Panc1 (cell line): ENCODE data around the gene C1QTNF12. TPM values are rescaled to one million over a fixed set of nuclear protein-coding genes. Genes with fewer than 3 reads are reported as not detected.
"Not testable (repeated sequence)": the region's sequence is repeated elsewhere in the genome, so short reads cannot be mapped to it uniquely, and the experiment has no call there.

Source experiments
- ATAC-seq: fragments of 200-7000 bp; cut with Tn5 transposase; 2 replicates; pipeline ENCODE4 v1.9.1; 2020; ENCODE audit warnings: mild to moderate bottlenecking, moderate library complexity
- BruUV-seq: library from RNA; stranded (reverse); fragments of 400-500 nt; replicated peaks from 2 replicates; lab custom pipeline; 2021; lab: Mats Ljungman, UMichigan
- CTCF ChIA-PET: fragments of 300-600 bp; sonication (Branson Sonifier 250); formaldehyde crosslinking; loops from one replicate; lab custom pipeline; 2022; ENCODE audit warnings: antibody characterized with exemption; lab: Charles Lee
- POLR2A ChIA-PET: fragments of 300-600 bp; sonication (Branson Sonifier 250); formaldehyde crosslinking; loops from one replicate; lab custom pipeline; 2022; ENCODE audit warnings: antibody characterized with exemption; lab: Charles Lee
- DNase-seq: peaks from one replicate; pipeline ENCODE4 v3.0.0-alpha.2; 2010; ENCODE audit warnings: low read depth, low spot score
- H3K27ac ChIP-seq: 2 replicates; pipeline ENCODE4 v1.5.1; 2011; ENCODE audit warnings: mild to moderate bottlenecking, low read length, inconsistent platforms
- H3K27me3 ChIP-seq: fragments of 200-500 bp; sonication (Bioruptor generic); 2 replicates; pipeline ENCODE4 v1.6.0; 2014; ENCODE audit warnings: low read length, inconsistent platforms; ENCODE audit not compliant: control insufficient read depth, insufficient read depth
- H3K36me3 ChIP-seq: fragments of 200-500 bp; sonication (Bioruptor generic); 2 replicates; pipeline ENCODE4 v1.5.1; 2014; ENCODE audit warnings: inconsistent platforms, mild to moderate bottlenecking, low read length, moderate library complexity; ENCODE audit not compliant: control insufficient read depth, insufficient read depth
- H3K4me1 ChIP-seq: 2 replicates; pipeline ENCODE4 v1.5.1; 2011; ENCODE audit warnings: inconsistent platforms, mild to moderate bottlenecking, low read length, moderate library complexity; ENCODE audit not compliant: control insufficient read depth, insufficient read depth
- H3K4me3 ChIP-seq, 2 experiments: 2 replicates each; pipeline ENCODE4 v1.5.1; 2011 to 2012; ENCODE audit warnings: low read depth in 2 of 2, low read length in 2 of 2, mild to moderate bottlenecking in 2 of 2, inconsistent platforms in 1 of 2, moderate library complexity in 1 of 2
- H3K9me3 ChIP-seq: fragments of 200-500 bp; sonication (Bioruptor generic); 2 replicates; pipeline ENCODE4 v1.5.1; 2014; ENCODE audit warnings: low read depth, mild to moderate bottlenecking, inconsistent platforms, low read length, moderate library complexity; ENCODE audit not compliant: control insufficient read depth, insufficient read depth
- CTCF ChIP-seq: fragments of 450-650 bp; IDR thresholded peaks from 2 replicates; pipeline ENCODE4 v1.5.1; 2017; ENCODE audit warnings: mild to moderate bottlenecking
- POLR2AphosphoS5 ChIP-seq: IDR thresholded peaks from 2 replicates; pipeline ENCODE4 v1.6.1; 2012; ENCODE audit warnings: mild to moderate bottlenecking, low read depth, low read length, moderate library complexity
- REST ChIP-seq, 2 experiments: IDR thresholded peaks; 2 replicates each; pipeline ENCODE4 v1.6.1; 2011 to 2012; ENCODE audit warnings: low read depth in 2 of 2, control low read depth in 1 of 2, low read length in 1 of 2, mild to moderate bottlenecking in 1 of 2, moderate library complexity in 1 of 2; ENCODE audit not compliant: insufficient read depth in 1 of 2
- SIN3A ChIP-seq: IDR thresholded peaks from 2 replicates; pipeline ENCODE4 v1.6.1; 2012; ENCODE audit warnings: low read depth, mild to moderate bottlenecking, low read length, moderate library complexity, borderline replicate concordance; ENCODE audit not compliant: insufficient read depth
- TCF7L2 ChIP-seq: IDR thresholded peaks from 2 replicates; pipeline ENCODE4 v1.6.1; 2011; ENCODE audit warnings: mild to moderate bottlenecking, low read depth, low read length, inconsistent platforms
- in situ Hi-C: cut with HindIII; loops from 2 replicates; pipeline ENCODE4 v1.10.0; 2016; ENCODE audit warnings: low sequenced_read_pairs, low pct_unique_long_range_greater_than_20kb
- intact Hi-C: fragments of 100-400 bp; cut with micrococcal nuclease; formaldehyde crosslinking; loops from one replicate; pipeline ENCODE4 v1.10.0; 2022; ENCODE audit not compliant: unreplicated experiment
- total RNA-seq: library from RNA; stranded (reverse); gene quantifications from one replicate; pipeline ENCODE4 v1.2.1, GENCODE V29; 2021; ENCODE audit not compliant: unreplicated experiment

C1QTNF12 gene
- total RNA-seq, 1 experiment from 2014 or later, result 41.4 TPM

- ChIA-PET CTCF (no interaction called here), POLR2A (no interaction called here)
- 0 out of 2 replicates have a peak, but pooled peaks cover 4% of the 10 kb centered on the region for H3K4me1 ChIP-seq
- ATAC-seq (no peak), DNase-seq (no peak)
- no peak overlapping the region for H3K27ac ChIP-seq
- in situ Hi-C loops (no loop called here), intact Hi-C loops (loop anchor here (5.0 kb wide), 1 partner anchor 131 kb away; no protein-coding TSS in a partner anchor)
- no peaks in the 10 kb centered on the region for H3K27me3 ChIP-seq
- no peaks in the 10 kb centered on the region for H3K36me3 ChIP-seq
- no peak overlapping the region for H3K4me3 ChIP-seq
- H3K9me3 ChIP-seq, result no peaks in the 10 kb centered on the region
- no peak for TF ChIP-seq SIN3A
- TF ChIP-seq POLR2AphosphoS5, result no peak
- no peak for TF ChIP-seq REST (IDR thresholded peaks at IDR 0.05; ENCODE audit: insufficient read depth in 1 of 2, low read depth in 2 of 2, low read length in 1 of 2)
- TF ChIP-seq CTCF, result no peak
- no peak for TF ChIP-seq TCF7L2
- no TSS peak for BruUV-seq
These were observed 6.8 kb upstream of the C1QTNF12 start for GRCh38 chr1:1253314-1253713.

DNA sequence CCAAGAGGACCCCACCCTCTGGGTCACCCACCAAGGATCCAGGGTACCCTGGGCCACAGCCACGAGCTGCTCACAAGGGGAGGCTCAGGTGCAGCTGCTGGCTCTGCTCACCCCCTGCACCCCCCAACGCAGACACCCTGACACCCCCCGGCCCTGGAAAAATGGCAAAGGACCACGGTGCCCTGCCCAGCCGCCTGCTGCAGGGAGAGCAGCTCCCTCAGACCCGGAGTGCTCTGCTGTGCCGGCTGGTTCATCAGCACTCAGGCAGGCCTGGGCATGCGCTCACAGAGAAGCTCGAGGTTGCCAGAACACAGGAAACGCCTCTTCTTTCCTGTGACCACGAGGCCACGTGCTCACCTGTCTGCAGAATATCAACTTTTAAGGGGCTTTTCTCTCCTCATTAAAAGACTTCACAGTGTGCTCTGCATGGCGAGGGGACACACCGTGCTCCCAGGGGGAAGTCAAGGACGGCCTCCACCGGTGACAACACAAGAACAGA, 4.3 kb upstream of the C1QTNF12 start:
- intact Hi-C loops (loop anchor here (5.0 kb wide), 1 partner anchor 129 kb away; no protein-coding TSS in a partner anchor), in situ Hi-C loops (no loop called here)
- no peak for DNase-seq
- ChIA-PET CTCF (interaction anchor here (0.6 to 1.2 kb wide), 3 partner anchors 129 to 268 kb away, joined by 4 to 6 read pairs (median 5); no protein-coding TSS in a partner anchor), POLR2A (interaction anchor here (0.7 kb wide), 1 partner anchor 13 kb away, joined by 5 read pairs; no protein-coding TSS in a partner anchor)
- H3K36me3 ChIP-seq, result no peaks in the 10 kb centered on the region
- ATAC-seq, result no peak
- H3K4me3 ChIP-seq, result no peak overlapping the region
- H3K4me1 ChIP-seq, result peaks cover 19% of the 10 kb centered on the region
- TF ChIP-seq POLR2AphosphoS5, result no peak
- TF ChIP-seq SIN3A, result no peak
- no peak for TF ChIP-seq CTCF
- no peak for TF ChIP-seq REST (IDR thresholded peaks at IDR 0.05; ENCODE audit: insufficient read depth in 1 of 2, low read depth in 2 of 2, low read length in 1 of 2)
- TF ChIP-seq TCF7L2, result no peak
- H3K9me3 ChIP-seq, result no peaks in the 10 kb centered on the region
- no peak overlapping the region; the same call in 1 of the 2 replicates for H3K27ac ChIP-seq
- no TSS peak for BruUV-seq
- H3K27me3 ChIP-seq, result no peaks in the 10 kb centered on the region

DNA sequence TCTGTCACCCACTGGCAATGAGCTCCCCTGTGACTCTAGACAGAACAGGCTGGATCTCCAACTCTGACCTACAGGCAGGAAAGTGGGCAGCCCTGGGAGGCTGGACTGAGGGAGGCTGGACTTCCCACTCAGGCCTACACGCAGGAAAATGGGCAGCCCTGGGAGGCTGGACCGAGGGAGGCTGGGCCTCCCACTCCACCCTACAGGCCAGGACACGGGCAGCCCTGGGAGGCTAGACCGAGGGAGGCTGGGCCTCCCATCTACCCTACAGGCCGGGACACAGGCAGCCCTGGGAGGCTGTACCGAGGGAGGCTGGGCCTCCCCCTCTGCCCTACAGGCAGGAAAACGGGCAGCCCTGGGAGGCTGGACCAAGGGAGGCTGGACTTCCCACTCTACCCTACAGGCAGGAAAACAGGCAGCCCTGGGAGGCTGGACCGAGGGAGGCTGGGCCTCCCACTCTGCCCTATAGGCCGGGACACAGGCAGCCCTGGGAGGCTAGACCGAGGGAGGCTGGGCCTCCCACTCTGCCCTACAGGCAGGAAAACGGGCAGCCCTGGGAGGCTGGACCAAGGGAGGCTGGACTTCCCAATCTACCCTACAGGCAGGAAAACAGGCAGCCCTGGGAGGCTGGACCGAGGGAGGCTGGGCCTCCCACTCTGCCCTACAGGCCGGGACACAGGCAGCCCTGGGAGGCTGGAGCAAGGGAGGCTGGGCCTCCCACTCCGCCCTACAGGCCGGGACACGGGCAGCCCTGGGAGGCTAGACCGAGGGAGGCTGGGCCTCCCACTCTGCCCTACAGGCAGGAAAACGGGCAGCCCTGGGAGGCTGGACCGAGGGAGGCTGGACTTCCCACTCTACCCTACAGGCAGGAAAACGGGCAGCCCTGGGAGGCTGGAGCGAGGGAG, 1.7 kb upstream of the C1QTNF12 start:
- intact Hi-C loops, result not testable (repeated sequence)

More for the DNA sequence above, 1.7 kb upstream of the C1QTNF12 start:
- DNase-seq, H3K36me3 ChIP-seq, H3K4me3 ChIP-seq, POLR2A ChIA-PET, BruUV-seq, ATAC-seq, H3K9me3 ChIP-seq, in situ Hi-C loops, H3K27me3 ChIP-seq, CTCF ChIA-PET: not testable (repeated sequence)
- Histone ChIP-seq H3K27ac (peak overlapping the region; percentile 44), H3K4me1 (peaks cover 36% of the 10 kb centered on the region)
